Activated T-helper 1 cell treated with anti-CD3 and anti-CD28 coated beads, Interleukin-12 subunit alpha, Interleukin-12 subunit beta, Interleukin-2, Interleukin-4 antibody, amounts not matched to agents 30 ng/mL and 10 ng/mL and 1 ng/mL, durations not matched to agents 14 hours and 24 hours and 36 hours (primary cell): Measurements from ENCODE around the gene MAPK14. TPM values are rescaled to one million over a fixed set of nuclear protein-coding genes. Genes with fewer than 3 reads are reported as not detected.
"Not testable (repeated sequence)": the region's sequence is repeated elsewhere in the genome, so short reads cannot be mapped to it uniquely, and the experiment has no call there.

Experiments used
- DNase-seq: peaks from one replicate; pipeline ENCODE4 v3.0.0; 2021; ENCODE audit warnings: low spot score
- H3K27ac Mint-ChIP-seq: one replicate; pipeline ENCODE4 v1.8.0; 2021; ENCODE audit warnings: mild to moderate bottlenecking, mixed read lengths
- H3K27me3 Mint-ChIP-seq: one replicate; pipeline ENCODE4 v1.8.0; 2022; ENCODE audit warnings: mild to moderate bottlenecking, moderate library complexity, mixed read lengths; ENCODE audit not compliant: insufficient read depth
- H3K36me3 Mint-ChIP-seq: one replicate; pipeline ENCODE4 v1.8.0; 2021; ENCODE audit warnings: low read depth, mixed read lengths
- H3K4me1 Mint-ChIP-seq: one replicate; pipeline ENCODE4 v1.8.0; 2021; ENCODE audit warnings: low read depth, mixed read lengths
- H3K4me3 Mint-ChIP-seq: one replicate; pipeline ENCODE4 v1.8.0; 2021; ENCODE audit warnings: mild to moderate bottlenecking, moderate library complexity, mixed read lengths
- H3K9me3 Mint-ChIP-seq: one replicate; pipeline ENCODE4 v1.8.0; 2021; ENCODE audit warnings: mixed read lengths
- intact Hi-C: fragments of 100-400 bp; cut with micrococcal nuclease; formaldehyde crosslinking; loops from one replicate; pipeline ENCODE4 v1.15.1; 2024
- total RNA-seq: library from RNA; stranded (reverse); gene quantifications from 2 replicates; pipeline ENCODE4 v1.2.3, GENCODE V29; 2022

MAPK14 gene
- 41.3 and 49.7 TPM in 2 replicates for total RNA-seq

DNA sequence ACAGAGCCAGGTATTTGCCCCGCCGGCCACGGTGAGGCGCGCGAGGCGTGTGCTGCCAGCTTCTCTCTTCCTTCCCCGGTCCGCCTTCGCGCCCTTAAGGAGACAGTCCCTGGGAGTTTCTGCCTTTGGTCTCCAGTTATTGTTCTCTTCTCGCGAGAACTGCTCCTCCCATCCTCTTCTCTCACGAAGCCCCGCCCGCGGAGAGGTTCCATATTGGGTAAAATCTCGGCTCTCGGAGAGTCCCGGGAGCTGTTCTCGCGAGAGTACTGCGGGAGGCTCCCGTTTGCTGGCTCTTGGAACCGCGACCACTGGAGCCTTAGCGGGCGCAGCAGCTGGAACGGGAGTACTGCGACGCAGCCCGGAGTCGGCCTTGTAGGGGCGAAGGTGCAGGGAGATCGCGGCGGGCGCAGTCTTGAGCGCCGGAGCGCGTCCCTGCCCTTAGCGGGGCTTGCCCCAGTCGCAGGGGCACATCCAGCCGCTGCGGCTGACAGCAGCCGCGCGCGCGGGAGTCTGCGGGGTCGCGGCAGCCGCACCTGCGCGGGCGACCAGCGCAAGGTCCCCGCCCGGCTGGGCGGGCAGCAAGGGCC lies at the start of gene MAPK14:
Gene MAPK14 (plus strand): TSS at position 308 of the 587 bp plus-strand sequence. CDS start 350 bp downstream, outside the sequence.
- H3K27ac Mint-ChIP-seq: peak within 1 kb of the TSS; percentile 85
- peak within 1 kb of the TSS; percentile 92 for H3K4me3 Mint-ChIP-seq
- DNase-seq: peak; percentile 99
- no peaks in the 10 kb centered on the region for H3K9me3 Mint-ChIP-seq
- intact Hi-C loops: loop anchor here (1.0 to 10.0 kb wide), 12 partner anchors 68 to 667 kb away; partner anchors contain the start of genes LHFPL5, RAB44, SRPK1 and SRSF3
- H3K36me3 Mint-ChIP-seq: peaks cover 14% of the 10 kb centered on the region
- peaks cover 39% of the 10 kb centered on the region for H3K4me1 Mint-ChIP-seq
- peaks cover 27% of the 10 kb centered on the region for H3K27me3 Mint-ChIP-seq

DNA sequence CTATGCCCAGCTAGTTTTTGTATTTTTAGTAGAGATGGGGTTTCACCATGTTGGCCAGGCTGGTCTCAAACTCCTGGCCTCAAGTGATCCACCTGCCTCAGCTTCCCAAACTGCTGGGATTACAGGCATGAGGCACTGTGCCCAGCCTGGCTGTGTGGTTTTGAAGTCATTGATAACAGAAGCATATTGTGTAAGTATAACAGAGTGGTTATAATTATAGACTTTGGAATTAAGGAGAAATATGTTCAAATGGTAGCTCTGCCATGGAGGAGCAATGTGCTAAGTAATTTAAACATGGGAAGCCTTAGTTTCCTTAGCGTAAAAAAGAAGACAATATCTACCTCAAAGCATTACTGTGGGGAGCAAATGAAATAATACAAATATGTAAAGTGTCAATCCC lies 47.5 kb upstream of the MAPK14 start:
- H3K27me3 Mint-ChIP-seq: peaks cover 22% of the 10 kb centered on the region
- DNase-seq, H3K36me3 Mint-ChIP-seq, intact Hi-C loops, H3K27ac Mint-ChIP-seq, H3K9me3 Mint-ChIP-seq, H3K4me3 Mint-ChIP-seq, H3K4me1 Mint-ChIP-seq: not testable (repeated sequence)

DNA sequence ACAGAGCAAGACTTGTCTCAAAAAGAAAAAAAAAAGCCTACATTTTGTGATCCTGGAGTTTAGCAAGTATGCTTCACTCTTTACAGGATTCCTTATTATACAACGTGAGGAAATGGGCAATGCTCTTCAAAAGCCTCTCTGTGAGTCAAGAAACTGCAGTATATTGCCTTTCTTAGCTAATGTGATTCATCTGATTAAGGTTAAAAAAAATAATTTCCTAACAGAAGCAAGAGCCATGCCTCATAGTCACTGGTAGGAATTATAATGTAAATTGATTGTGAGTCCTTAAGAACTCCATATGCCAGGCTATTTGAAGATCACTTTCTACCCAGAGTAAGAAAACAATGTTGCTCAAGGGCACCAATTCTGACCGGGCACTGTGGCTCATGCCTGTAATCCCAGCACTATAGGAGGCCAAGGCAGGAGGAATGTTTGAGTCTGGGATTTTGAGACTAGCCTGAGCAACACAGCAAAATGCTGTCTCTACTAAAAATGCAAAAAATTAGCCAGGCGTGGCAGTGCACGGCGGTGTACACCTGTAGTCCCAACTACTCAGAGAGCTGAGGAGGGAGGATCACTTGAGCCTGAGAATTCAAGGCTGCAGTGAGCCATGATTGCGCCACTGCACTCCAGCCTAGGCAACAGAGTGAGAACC lies 46.5 kb upstream of the MAPK14 start:
- Mint-ChIP-seq H3K4me3 (no peak overlapping the region), H3K36me3 (no peaks in the 10 kb centered on the region)

DNA sequence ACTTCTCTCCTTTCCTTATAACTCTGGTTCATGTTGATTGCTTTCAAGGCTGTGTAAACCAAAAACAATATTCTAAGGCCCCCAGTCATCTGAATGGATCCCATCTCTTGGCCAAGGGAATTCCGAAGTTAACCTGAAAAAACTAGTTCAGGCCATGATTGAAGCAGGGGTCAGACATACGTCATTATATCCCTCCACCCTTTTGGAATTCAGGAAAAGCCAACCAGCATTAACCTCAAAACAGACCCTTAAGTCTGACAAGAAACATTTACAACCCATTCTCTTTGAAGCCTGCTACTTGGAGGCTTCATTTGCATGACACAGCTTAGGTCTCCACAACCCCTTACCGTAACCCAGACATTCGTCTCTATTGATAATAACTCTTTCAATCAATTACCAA lies 42.9 kb upstream of the MAPK14 start:
- intact Hi-C loops: no loop called here
- Mint-ChIP-seq H3K27ac (no peak overlapping the region), H3K4me3 (no peak overlapping the region), H3K4me1 (no peaks in the 10 kb centered on the region), H3K27me3 (peaks cover 18% of the 10 kb centered on the region), H3K36me3 (no peaks in the 10 kb centered on the region), H3K9me3 (no peaks in the 10 kb centered on the region)
- DNase-seq: no peak

More for the DNA sequence above, 46.5 kb upstream of the MAPK14 start:
- Mint-ChIP-seq H3K9me3 (no peaks in the 10 kb centered on the region), H3K27ac (no peak overlapping the region), H3K4me1 (no peaks in the 10 kb centered on the region), H3K27me3 (peaks cover 22% of the 10 kb centered on the region)
- DNase-seq: no peak
- intact Hi-C loops: no loop called here

DNA sequence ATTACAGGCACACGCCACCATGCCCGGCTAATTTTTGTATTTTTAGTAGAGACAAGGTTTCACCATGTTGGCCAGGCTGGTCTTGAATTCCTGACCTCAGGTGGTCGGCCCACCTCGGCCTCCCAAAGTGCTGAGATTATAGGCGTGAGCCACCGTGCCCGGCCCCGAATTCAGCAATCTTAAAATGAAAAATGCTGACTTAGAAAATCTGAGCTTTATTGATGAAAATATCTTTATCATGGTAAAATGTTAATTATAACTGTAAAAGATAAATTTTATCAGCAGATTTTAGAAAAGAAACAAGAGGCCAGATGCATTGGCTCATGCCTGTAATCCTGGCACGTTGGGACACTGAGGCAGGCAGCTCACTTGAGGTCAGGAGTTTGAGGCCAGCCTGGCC lies 39.6 kb upstream of the MAPK14 start:
- H3K4me3 Mint-ChIP-seq, intact Hi-C loops, H3K27me3 Mint-ChIP-seq, H3K9me3 Mint-ChIP-seq, DNase-seq, H3K36me3 Mint-ChIP-seq, H3K4me1 Mint-ChIP-seq, H3K27ac Mint-ChIP-seq: not testable (repeated sequence)

DNA sequence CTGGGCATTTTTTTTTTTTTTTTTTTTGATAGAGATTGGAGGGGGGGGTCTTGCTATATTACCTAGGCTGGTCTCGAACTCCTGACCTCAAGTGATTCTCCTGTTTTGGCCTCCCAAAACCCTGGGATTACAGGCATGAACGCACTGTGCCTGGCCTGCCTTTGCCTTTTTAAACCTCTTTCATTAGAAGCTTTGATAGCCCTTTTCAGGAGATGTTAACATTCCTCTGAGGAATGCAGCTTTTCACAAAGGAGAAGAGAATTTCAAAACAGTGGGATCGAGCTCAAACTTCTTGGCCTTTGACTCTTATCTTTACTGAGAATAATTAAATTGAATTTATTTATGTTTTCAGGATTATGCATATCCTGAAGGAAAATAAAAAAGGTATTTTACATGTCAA lies 34.5 kb upstream of the MAPK14 start:
- Mint-ChIP-seq H3K27ac (no peak overlapping the region), H3K4me1 (no peaks in the 10 kb centered on the region), H3K9me3 (no peaks in the 10 kb centered on the region), H3K36me3 (no peaks in the 10 kb centered on the region), H3K4me3 (no peak overlapping the region), H3K27me3 (peaks cover 13% of the 10 kb centered on the region)
- intact Hi-C loops: no loop called here
- DNase-seq: no peak

DNA sequence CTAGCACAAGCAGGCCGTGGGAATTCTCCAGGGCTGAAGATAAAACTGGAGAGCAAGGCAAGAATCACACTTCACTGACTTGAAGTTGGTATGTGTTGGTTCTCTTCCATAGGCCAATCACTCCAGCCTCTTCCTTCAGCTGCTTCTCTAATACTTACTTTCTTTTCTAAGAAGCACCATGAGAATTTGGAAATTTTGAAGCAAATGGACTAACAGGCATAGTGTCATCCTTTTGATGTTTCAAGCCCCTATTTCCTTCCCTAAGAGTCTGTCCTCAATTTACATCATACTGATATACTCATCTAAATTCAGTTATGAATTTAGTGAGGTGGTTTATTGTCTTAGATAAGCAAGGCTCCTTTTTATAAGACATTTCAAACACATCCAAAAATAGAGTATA lies 27.2 kb upstream of the MAPK14 start:
- Mint-ChIP-seq H3K4me3 (no peak overlapping the region), H3K27ac (no peak overlapping the region), H3K4me1 (no peaks in the 10 kb centered on the region), H3K9me3 (no peaks in the 10 kb centered on the region), H3K36me3 (no peaks in the 10 kb centered on the region), H3K27me3 (peaks cover 28% of the 10 kb centered on the region)
- intact Hi-C loops: no loop called here
- no peak for DNase-seq

DNA sequence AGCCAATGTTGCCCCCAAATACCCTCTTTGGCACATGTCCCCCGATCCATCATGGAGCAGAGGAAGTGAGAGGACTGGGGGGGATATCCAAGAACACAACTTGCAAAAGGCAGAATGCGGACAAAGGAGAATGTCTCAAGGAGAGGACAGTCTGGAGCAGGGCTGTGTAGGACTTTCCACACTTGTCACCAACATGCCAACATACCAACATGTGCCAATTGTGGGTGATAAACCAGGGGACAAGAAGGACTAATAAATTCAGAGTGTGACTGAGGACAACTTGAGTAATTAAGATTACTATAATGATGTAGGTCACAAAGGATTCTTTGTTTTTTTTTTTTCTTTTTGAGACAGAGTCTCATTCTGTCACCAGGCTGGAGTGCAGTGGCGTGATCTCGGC lies 11.9 kb upstream of the MAPK14 start:
- no peaks in the 10 kb centered on the region for H3K9me3 Mint-ChIP-seq
- H3K36me3 Mint-ChIP-seq: peaks cover 2% of the 10 kb centered on the region
- H3K4me1 Mint-ChIP-seq: no peaks in the 10 kb centered on the region
- DNase-seq: no peak
- no peak overlapping the region for H3K27ac Mint-ChIP-seq
- peaks cover 12% of the 10 kb centered on the region for H3K27me3 Mint-ChIP-seq
- no peak overlapping the region for H3K4me3 Mint-ChIP-seq
- intact Hi-C loops: no loop called here

DNA sequence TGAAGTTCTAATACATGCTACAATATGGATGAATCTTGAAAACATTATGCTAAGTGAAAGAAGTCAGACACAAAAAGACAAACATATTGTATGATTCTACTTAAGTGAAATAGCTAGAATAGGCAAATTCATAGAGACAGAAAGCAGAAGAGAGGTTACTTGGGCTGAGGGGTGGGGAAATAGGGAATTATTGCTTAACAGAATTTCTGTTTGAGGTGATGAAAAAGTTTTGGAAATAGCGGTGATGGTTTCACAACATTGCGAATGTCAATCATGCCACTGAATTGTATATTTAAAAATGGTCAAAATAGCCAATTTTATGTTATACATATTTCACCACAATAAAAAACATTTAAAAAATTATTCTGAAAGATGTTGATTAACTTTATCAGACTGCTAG lies 9.3 kb upstream of the MAPK14 start:
- Mint-ChIP-seq H3K4me1 (no peaks in the 10 kb centered on the region), H3K27me3 (peaks cover 16% of the 10 kb centered on the region), H3K27ac (no peak overlapping the region), H3K9me3 (no peaks in the 10 kb centered on the region), H3K36me3 (no peaks in the 10 kb centered on the region), H3K4me3 (no peak overlapping the region)
- intact Hi-C loops: no loop called here
- DNase-seq: no peak

DNA sequence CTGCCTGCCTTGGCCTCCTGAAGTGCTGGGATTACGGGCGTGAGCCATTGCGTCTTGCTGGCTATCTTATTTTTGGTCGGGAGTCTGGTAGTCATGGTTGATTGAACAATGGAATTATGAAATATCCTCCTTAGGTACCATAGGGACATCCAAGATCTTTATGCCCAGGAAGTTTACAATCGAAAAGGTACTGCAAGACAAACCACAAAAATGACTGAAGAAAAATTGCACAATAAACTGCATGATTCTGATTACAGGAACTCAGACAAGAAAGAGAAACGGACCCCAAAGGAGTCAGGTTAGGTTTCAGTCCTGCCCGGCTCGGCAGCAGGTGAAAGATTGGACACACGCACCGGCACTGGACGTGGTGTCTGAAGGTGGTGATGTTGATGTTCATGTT lies 8.4 kb upstream of the MAPK14 start:
- DNase-seq: no peak
- intact Hi-C loops: no loop called here
- H3K4me3 Mint-ChIP-seq: no peak overlapping the region

DNA sequence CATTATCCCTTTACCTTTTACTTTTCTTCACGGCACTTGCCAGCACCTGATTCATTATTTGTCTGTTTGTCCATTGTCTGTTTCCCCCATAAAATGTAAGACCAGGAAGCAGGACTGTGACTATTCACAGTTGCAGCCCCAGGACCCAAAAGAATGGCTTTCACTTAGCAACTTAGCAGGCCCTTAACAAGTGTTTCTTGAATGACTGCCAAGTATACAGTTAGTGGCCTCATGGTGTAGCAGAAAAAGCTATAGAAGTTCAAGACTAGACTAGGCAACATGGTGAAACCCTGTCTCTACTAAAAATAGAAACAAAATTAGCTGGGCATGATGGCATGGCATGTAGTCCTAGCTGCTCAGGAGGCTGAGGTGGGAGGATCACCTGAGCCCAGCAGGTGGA lies 7.5 kb upstream of the MAPK14 start:
- Mint-ChIP-seq H3K27ac (no peak overlapping the region), H3K4me1 (peaks cover 4% of the 10 kb centered on the region), H3K9me3 (no peaks in the 10 kb centered on the region), H3K4me3 (no peak overlapping the region), H3K27me3 (peaks cover 28% of the 10 kb centered on the region), H3K36me3 (no peaks in the 10 kb centered on the region)
- intact Hi-C loops: loop anchor here (10.0 kb wide), 1 partner anchor 675 kb away; the partner anchor contains the start of gene RAB44
- DNase-seq: no peak

More for the DNA sequence above, 8.4 kb upstream of the MAPK14 start:
- no peaks in the 10 kb centered on the region for H3K9me3 Mint-ChIP-seq
- H3K36me3 Mint-ChIP-seq: no peaks in the 10 kb centered on the region
- peaks cover 23% of the 10 kb centered on the region for H3K27me3 Mint-ChIP-seq
- H3K4me1 Mint-ChIP-seq: no peaks in the 10 kb centered on the region
- no peak overlapping the region for H3K27ac Mint-ChIP-seq

DNA sequence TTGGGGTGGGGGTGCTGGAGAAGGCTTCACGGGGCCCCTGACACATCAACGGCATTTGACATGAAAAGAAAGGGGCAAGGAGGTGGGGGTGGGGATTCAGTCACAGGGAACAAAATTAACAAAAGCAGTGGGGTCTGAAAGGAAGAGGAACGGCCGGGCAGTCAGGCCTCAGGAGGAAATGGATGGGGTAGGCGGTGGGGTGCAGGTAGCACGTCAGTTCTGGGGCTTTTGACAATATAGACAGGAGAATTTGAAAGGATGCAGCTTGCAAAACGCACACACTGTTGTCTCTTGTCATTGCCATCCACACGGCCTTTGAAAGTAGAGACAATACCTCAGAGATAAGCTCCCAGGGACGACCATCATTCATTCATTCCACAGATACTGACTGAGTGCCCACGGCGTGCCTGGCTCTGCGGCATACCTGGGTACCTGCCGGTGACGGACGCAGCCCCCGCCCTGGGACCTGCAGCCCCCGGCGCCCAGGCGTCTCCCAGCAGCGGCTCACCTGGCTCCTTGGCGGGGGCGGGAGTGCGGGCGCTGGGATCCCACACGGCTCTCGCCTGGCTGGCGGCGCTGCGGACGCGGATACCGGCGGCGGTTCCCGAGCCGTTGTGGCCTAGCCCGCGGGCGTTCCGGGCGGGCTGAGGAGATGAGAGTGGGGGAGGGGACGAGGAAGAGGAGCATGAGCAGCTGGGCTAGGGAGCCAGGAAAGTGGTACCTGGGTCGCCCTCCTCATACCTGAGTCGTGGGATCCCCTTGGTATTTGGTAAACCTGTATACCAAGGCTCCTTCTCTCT lies 3.4 kb upstream of the MAPK14 start, which contains the start of gene SLC26A8:
Gene SLC26A8 (minus strand): TSS at position 646 of the 800 bp plus-strand sequence. CDS start 4,934 bp downstream, outside the sequence.
- intact Hi-C loops: loop anchor here (10.0 kb wide), 1 partner anchor 671 kb away; the partner anchor contains the start of gene RAB44
- Mint-ChIP-seq H3K27me3 (peaks cover 30% of the 10 kb centered on the region), H3K36me3 (peaks cover 5% of the 10 kb centered on the region), H3K27ac (no peak within 1 kb of the TSS), H3K4me1 (peaks cover 8% of the 10 kb centered on the region), H3K9me3 (no peaks in the 10 kb centered on the region), H3K4me3 (no peak within 1 kb of the TSS)
- no peak for DNase-seq
